ENCODE data around the gene KCTD5.

Gene KCTD5

GRCh38 chr16:2726923-2727322 is 44.6 kb downstream of the KCTD5 start:
- DNase-seq (ENCODE audit: low spot score), result no peak

- no peak for DNase-seq (ENCODE audit: low spot score)
Measured at GRCh38 chr16:2728034-2728433, 45.7 kb downstream of the KCTD5 start.

GRCh38 chr16:2734844-2735515 is 52.7 kb downstream of the KCTD5 start:
- DNase-seq (ENCODE audit: low spot score), result no peak

- no peak for DNase-seq (ENCODE audit: low spot score)
Measured at GRCh38 chr16:2736476-2737237, 54.3 kb downstream of the KCTD5 start.

- DNase-seq (ENCODE audit: low spot score), result no peak
Measured at GRCh38 chr16:2737238-2737605, 54.9 kb downstream of the KCTD5 start.

- no peak for DNase-seq (ENCODE audit: low spot score)
Measured at GRCh38 chr16:2737895-2738418, 55.6 kb downstream of the KCTD5 start.

- DNase-seq (ENCODE audit: low spot score), result no peak
Measured at GRCh38 chr16:2738615-2739014, 56.3 kb downstream of the KCTD5 start.

- DNase-seq (ENCODE audit: low spot score), result no peak
Measured at GRCh38 chr16:2739625-2740430, 57.5 kb downstream of the KCTD5 start.

GRCh38 chr16:2740476-2740875 is 58.2 kb downstream of the KCTD5 start:
- DNase-seq (ENCODE audit: low spot score), result no peak

- DNase-seq (ENCODE audit: low spot score), result no peak
Measured at GRCh38 chr16:2741168-2741567, 58.8 kb downstream of the KCTD5 start.

- no peak for DNase-seq (ENCODE audit: low spot score)
Measured at GRCh38 chr16:2742323-2743006, 60.1 kb downstream of the KCTD5 start.

GRCh38 chr16:2743007-2743810 is 60.9 kb downstream of the KCTD5 start:
- DNase-seq (ENCODE audit: low spot score), result no peak

GRCh38 chr16:2744711-2745110 is 62.4 kb downstream of the KCTD5 start:
- no peak for DNase-seq (ENCODE audit: low spot score)

GRCh38 chr16:2745116-2745890 is 63.0 kb downstream of the KCTD5 start:
- DNase-seq (ENCODE audit: low spot score), result no peak

GRCh38 chr16:2745961-2746360 is 63.6 kb downstream of the KCTD5 start:
- no peak for DNase-seq (ENCODE audit: low spot score)

- no peak for DNase-seq (ENCODE audit: low spot score)
Measured at GRCh38 chr16:2748757-2749455, 66.6 kb downstream of the KCTD5 start.

GRCh38 chr16:2749476-2749875 is 67.2 kb downstream of the KCTD5 start:
- DNase-seq (ENCODE audit: low spot score), result no peak

GRCh38 chr16:2749936-2750335 is 67.6 kb downstream of the KCTD5 start:
- DNase-seq (ENCODE audit: low spot score), result no peak

- DNase-seq (ENCODE audit: low spot score), result no peak
Measured at GRCh38 chr16:2751577-2752034, 69.3 kb downstream of the KCTD5 start.

All from pons (tissue), 1 donor.